ENCODE data around the gene TSSK2.

DNA sequence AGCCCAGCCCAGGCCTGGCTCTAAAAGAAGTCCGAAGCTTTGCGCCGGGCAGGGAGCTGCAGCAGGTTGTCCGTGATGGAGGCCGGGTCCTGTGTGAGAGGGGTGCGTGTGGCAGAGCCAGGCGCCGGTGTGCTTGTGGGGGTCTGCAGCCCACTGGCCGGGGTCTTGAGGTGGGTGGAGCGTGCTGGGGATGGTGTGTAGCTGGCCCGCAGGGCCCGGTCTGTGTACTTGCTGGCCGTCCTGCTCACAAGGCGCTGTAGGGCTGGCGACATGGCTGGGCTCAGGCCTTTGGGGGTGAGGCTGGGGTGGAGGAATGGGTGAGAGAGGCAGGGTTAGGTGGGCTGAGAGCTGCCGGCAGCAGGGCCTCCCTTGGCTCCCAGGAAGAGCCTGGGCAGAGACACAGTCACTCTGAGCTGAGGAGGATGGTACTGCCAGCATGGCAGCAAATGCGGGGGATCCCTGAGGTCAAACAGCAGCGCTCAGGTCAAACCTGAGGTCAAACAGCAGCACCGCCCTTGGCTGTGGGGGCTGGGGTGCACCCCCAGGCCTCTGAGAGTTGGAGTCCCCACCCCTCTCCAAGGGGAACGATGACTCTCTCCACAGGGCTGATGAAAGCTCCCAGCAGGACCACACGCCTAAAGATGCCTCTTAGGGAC is 3.2 kb downstream of the TSSK2 start:
- TF ChIP-seq, protein P1, sequence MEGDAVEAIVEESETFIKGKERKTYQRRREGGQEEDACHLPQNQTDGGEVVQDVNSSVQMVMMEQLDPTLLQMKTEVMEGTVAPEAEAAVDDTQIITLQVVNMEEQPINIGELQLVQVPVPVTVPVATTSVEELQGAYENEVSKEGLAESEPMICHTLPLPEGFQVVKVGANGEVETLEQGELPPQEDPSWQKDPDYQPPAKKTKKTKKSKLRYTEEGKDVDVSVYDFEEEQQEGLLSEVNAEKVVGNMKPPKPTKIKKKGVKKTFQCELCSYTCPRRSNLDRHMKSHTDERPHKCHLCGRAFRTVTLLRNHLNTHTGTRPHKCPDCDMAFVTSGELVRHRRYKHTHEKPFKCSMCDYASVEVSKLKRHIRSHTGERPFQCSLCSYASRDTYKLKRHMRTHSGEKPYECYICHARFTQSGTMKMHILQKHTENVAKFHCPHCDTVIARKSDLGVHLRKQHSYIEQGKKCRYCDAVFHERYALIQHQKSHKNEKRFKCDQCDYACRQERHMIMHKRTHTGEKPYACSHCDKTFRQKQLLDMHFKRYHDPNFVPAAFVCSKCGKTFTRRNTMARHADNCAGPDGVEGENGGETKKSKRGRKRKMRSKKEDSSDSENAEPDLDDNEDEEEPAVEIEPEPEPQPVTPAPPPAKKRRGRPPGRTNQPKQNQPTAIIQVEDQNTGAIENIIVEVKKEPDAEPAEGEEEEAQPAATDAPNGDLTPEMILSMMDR (IDR thresholded peaks at IDR 0.05), result no peak
- no peak for TF ChIP-seq POLR2A (IDR thresholded peaks at IDR 0.05)
